Trophoblast cell (in vitro differentiated cells and primary cell): ENCODE measurements around the gene SLC6A2.

ENCODE experiments used
- DNase-seq, 2 donors: peaks; one replicate each; pipeline ENCODE4 v3.0.0-alpha.2; 2016
- H2AFZ ChIP-seq: 2 replicates; pipeline ENCODE4 v1.6.1; 2013; ENCODE audit warnings: low read length, moderate library complexity, mild to moderate bottlenecking; ENCODE audit not compliant: insufficient read depth, poor library complexity
- H2AK5ac ChIP-seq: 2 replicates; pipeline ENCODE4 v1.6.1; 2013; ENCODE audit warnings: mild to moderate bottlenecking, low read length
- H2BK120ac ChIP-seq: 2 replicates; pipeline ENCODE4 v1.6.1; 2013; ENCODE audit warnings: low read length, mild to moderate bottlenecking, moderate library complexity; ENCODE audit not compliant: insufficient read depth, poor library complexity
- H2BK12ac ChIP-seq: 2 replicates; pipeline ENCODE4 v1.6.1; 2013; ENCODE audit warnings: mild to moderate bottlenecking, low read length, moderate library complexity
- H2BK5ac ChIP-seq: 2 replicates; pipeline ENCODE4 v1.6.1; 2013; ENCODE audit warnings: low read length, low read depth, moderate library complexity, mild to moderate bottlenecking; ENCODE audit not compliant: poor library complexity
- H3K14ac ChIP-seq: 2 replicates; pipeline ENCODE4 v1.6.1; 2013; ENCODE audit warnings: mild to moderate bottlenecking, low read length
- H3K18ac ChIP-seq: 2 replicates; pipeline ENCODE4 v1.6.1; 2013; ENCODE audit warnings: mild to moderate bottlenecking, low read length
- H3K23ac ChIP-seq: 2 replicates; pipeline ENCODE4 v1.6.1; 2013; ENCODE audit warnings: low read length
- H3K27ac ChIP-seq: 2 replicates; pipeline ENCODE4 v1.5.1; 2013; ENCODE audit warnings: low read depth, mild to moderate bottlenecking, inconsistent platforms, low read length, moderate library complexity
- H3K27me3 ChIP-seq: 2 replicates; pipeline ENCODE4 v1.6.1; 2013; ENCODE audit warnings: inconsistent platforms, mild to moderate bottlenecking, low read length, moderate library complexity; ENCODE audit not compliant: insufficient read depth
- H3K36me3 ChIP-seq, 2 experiments: 1 replicate in 1 of 2; 2 replicates in 1 of 2; pipeline ENCODE4 v1.6.1; 2013; ENCODE audit warnings: low read length in 2 of 2, mild to moderate bottlenecking in 2 of 2, moderate library complexity in 1 of 2; ENCODE audit not compliant: insufficient read depth in 2 of 2, control insufficient read depth in 1 of 2
- H3K4ac ChIP-seq: 2 replicates; pipeline ENCODE4 v1.6.1; 2013; ENCODE audit warnings: low read depth, mild to moderate bottlenecking, low read length, moderate library complexity
- H3K4me1 ChIP-seq, 2 experiments: 1 replicate in 1 of 2; 2 replicates in 1 of 2; pipeline ENCODE4 v1.6.1; 2013; ENCODE audit warnings: low read length in 2 of 2, mild to moderate bottlenecking in 2 of 2, moderate library complexity in 1 of 2; ENCODE audit not compliant: insufficient read depth in 2 of 2, control insufficient read depth in 1 of 2
- H3K4me2 ChIP-seq: 2 replicates; pipeline ENCODE4 v1.6.1; 2013; ENCODE audit warnings: inconsistent platforms, mild to moderate bottlenecking, low read length, moderate library complexity
- H3K4me3 ChIP-seq: 2 replicates; pipeline ENCODE4 v1.5.1; 2013; ENCODE audit warnings: mild to moderate bottlenecking, low read depth, low read length, inconsistent platforms
- H3K79me1 ChIP-seq: one replicate; pipeline ENCODE4 v1.6.1; 2013; ENCODE audit warnings: low read length
- H3K79me2 ChIP-seq: 2 replicates; pipeline ENCODE4 v1.6.1; 2013; ENCODE audit warnings: low read length, mild to moderate bottlenecking; ENCODE audit not compliant: control insufficient read depth, insufficient read depth, poor library complexity
- H3K9ac ChIP-seq: 2 replicates; pipeline ENCODE4 v1.6.1; 2013; ENCODE audit warnings: mild to moderate bottlenecking, low read length
- H3K9me3 ChIP-seq: 2 replicates; pipeline ENCODE4 v1.6.1; 2013; ENCODE audit warnings: low read depth, mild to moderate bottlenecking, control low read depth, inconsistent platforms, low read length; ENCODE audit not compliant: insufficient read depth
- H4K12ac ChIP-seq: 2 replicates; pipeline ENCODE4 v1.6.1; 2013; ENCODE audit warnings: low read depth, mild to moderate bottlenecking, low read length, moderate library complexity
- H4K8ac ChIP-seq: 2 replicates; pipeline ENCODE4 v1.6.1; 2013; ENCODE audit warnings: low read depth, mild to moderate bottlenecking, low read length, moderate library complexity
- H4K91ac ChIP-seq: one replicate; pipeline ENCODE4 v1.6.1; 2013; ENCODE audit warnings: low read depth, mild to moderate bottlenecking, low read length, moderate library complexity
- WGBS: extraction: QIAGEN DNeasy Blood & Tissue Kit; methylation state at CpG from one replicate; pipeline ENCODE4 v1.1.7; 2013; ENCODE audit warnings: missing lambda C conversion rate; ENCODE audit not compliant: insufficient read length, insufficient coverage; ENCODE audit errors: extremely low coverage; 5-methylcytosine and 5-hydroxymethylcytosine counted together

Gene SLC6A2

DNA sequence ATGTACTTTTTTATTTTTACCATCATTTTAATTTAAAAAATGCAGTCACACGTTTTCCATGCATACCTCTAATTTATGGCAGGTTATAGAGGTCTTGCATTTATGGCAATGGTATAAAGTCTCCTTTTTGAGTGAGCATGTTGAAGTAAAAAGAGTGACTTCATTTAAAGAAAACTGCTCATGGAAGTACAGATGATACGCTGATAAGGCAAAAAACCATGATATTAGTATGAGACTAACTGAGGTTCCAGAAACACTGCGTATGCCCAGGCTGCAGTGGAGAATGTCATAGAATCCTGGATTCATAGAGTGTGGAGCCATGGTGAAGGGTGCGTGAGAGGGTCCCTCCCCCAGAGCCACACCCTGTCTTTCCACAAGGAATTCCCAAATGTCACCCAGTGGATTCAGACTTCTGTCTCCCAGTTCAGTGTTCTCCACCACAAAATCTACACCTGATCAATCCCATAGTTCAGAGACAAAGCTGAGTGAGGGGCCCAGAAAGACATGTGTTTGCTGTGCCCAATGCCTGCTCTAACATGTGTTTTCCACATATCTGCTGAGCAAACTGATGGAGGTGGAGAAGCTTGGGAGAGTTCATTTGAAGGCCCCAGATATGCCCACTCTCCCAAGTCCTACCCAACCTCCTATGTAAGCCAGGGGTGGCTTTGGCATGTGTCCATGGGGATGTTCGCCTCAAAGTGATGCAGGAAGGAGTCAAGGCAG is 69.4 kb downstream of the SLC6A2 start:
- Histone ChIP-seq H3K14ac (no peak overlapping the region), H3K23ac (no peak overlapping the region), H2BK5ac (no peak overlapping the region), H3K4me2 (no peak overlapping the region), H4K91ac (no peak overlapping the region), H3K4ac (no peak overlapping the region), H3K9me3 (no peaks in the 10 kb centered on the region), H3K27ac (no peak overlapping the region), H2BK120ac (no peak overlapping the region), H3K4me1 (no peaks in the 10 kb centered on the region), H4K8ac (no peak overlapping the region), H3K79me2 (no peaks in the 10 kb centered on the region), H3K4me3 (no peak overlapping the region), H3K18ac (no peak overlapping the region), H2BK12ac (no peak overlapping the region), H3K79me1 (no peaks in the 10 kb centered on the region), H3K36me3 (no peaks in the 10 kb centered on the region), H3K9ac (no peak overlapping the region), H2AFZ (no peak overlapping the region), H2AK5ac (no peak overlapping the region), H4K12ac (no peak overlapping the region), H3K27me3 (no peaks in the 10 kb centered on the region)
- no CpG with 5 or more reads among the region's 5 CpGs for WGBS
- no peak for DNase-seq

DNA sequence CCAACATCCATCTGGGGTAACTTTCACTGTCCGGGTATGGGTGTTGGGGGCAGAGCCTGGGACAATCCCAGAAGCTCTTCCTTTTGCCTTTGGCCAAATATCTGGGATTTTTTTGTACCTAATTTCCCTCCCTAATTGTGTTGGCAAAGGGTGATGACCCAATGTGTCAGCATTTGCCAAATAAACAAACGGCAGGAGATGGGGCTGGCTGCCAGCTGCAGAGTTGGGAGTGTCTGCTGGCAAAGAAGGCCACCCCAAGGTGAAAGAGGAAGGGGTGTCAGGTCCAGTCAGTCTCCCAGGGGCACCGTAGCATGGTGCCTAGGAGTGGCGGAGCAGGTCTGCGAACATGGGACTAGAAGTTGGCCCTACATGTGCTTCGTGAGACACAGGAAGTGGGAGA is 73.0 kb downstream of the SLC6A2 start:
- H3K27ac ChIP-seq: no peak overlapping the region
- no peak overlapping the region for H3K9ac ChIP-seq
- no peak overlapping the region for H4K12ac ChIP-seq
- no peak overlapping the region for H4K8ac ChIP-seq
- no CpG with 5 or more reads among the region's 6 CpGs for WGBS
- H2BK5ac ChIP-seq: no peak overlapping the region
- H3K4ac ChIP-seq: no peak overlapping the region
- no peak overlapping the region for H2AK5ac ChIP-seq
- H3K4me1 ChIP-seq: no peaks in the 10 kb centered on the region
- no peak overlapping the region for H3K4me2 ChIP-seq
- H3K18ac ChIP-seq: no peak overlapping the region
- no peak for DNase-seq
- no peak overlapping the region for H4K91ac ChIP-seq
- no peaks in the 10 kb centered on the region for H3K79me1 ChIP-seq
- no peak overlapping the region for H2BK12ac ChIP-seq
- H3K14ac ChIP-seq: no peak overlapping the region
- no peaks in the 10 kb centered on the region for H3K36me3 ChIP-seq
- no peak overlapping the region for H3K4me3 ChIP-seq
- no peak overlapping the region for H2AFZ ChIP-seq
- H3K23ac ChIP-seq: no peak overlapping the region
- H2BK120ac ChIP-seq: no peak overlapping the region
- H3K27me3 ChIP-seq: no peaks in the 10 kb centered on the region
- H3K9me3 ChIP-seq: no peaks in the 10 kb centered on the region
- no peaks in the 10 kb centered on the region for H3K79me2 ChIP-seq

DNA sequence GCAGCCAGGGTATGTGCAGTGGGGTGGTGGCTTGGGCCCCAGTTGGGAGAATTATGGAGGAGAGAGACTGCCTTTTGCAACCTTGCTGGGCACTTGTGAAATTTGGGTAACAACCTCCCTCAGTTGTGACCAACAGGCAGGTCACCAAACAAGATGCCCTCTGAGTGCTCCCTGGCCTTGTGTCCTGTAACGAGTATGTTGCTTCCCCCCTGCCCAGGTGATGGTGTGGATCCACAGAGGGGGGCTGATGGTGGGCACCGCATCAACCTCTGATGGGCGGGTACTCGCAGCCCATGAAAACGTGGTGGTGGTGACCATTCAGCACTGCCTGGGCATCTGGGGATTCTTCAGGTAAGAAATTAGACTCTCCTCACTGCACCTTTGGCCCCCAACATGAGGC is 74.3 kb downstream of the SLC6A2 start:
- no peak overlapping the region for H3K27ac ChIP-seq
- no peaks in the 10 kb centered on the region for H3K27me3 ChIP-seq
- H2BK120ac ChIP-seq: no peak overlapping the region
- no peak overlapping the region for H4K91ac ChIP-seq
- no peaks in the 10 kb centered on the region for H3K79me1 ChIP-seq
- H3K4ac ChIP-seq: no peak overlapping the region
- H3K36me3 ChIP-seq: no peaks in the 10 kb centered on the region
- H2AFZ ChIP-seq: no peak overlapping the region
- peaks cover under 1% of the 10 kb centered on the region for H3K9me3 ChIP-seq
- no peak for DNase-seq
- no peak overlapping the region for H3K23ac ChIP-seq
- no peak overlapping the region for H4K12ac ChIP-seq
- no peak overlapping the region for H2BK12ac ChIP-seq
- no peaks in the 10 kb centered on the region for H3K4me1 ChIP-seq
- no CpG with 5 or more reads among the region's 5 CpGs for WGBS
- no peak overlapping the region for H3K9ac ChIP-seq
- H3K18ac ChIP-seq: no peak overlapping the region
- no peak overlapping the region for H2BK5ac ChIP-seq
- no peak overlapping the region for H3K4me2 ChIP-seq
- no peak overlapping the region for H3K14ac ChIP-seq
- no peaks in the 10 kb centered on the region for H3K79me2 ChIP-seq
- H4K8ac ChIP-seq: no peak overlapping the region
- H3K4me3 ChIP-seq: no peak overlapping the region
- H2AK5ac ChIP-seq: no peak overlapping the region

- DNase-seq: no peak
- no peak overlapping the region for H4K8ac ChIP-seq
- H3K23ac ChIP-seq: no peak overlapping the region
- H4K12ac ChIP-seq: no peak overlapping the region
- no peak overlapping the region for H3K18ac ChIP-seq
- no peak overlapping the region for H3K4ac ChIP-seq
- H3K27ac ChIP-seq: no peak overlapping the region
- no peaks in the 10 kb centered on the region for H3K36me3 ChIP-seq
- H3K4me3 ChIP-seq: no peak overlapping the region
- no peak overlapping the region for H3K14ac ChIP-seq
- no peaks in the 10 kb centered on the region for H3K27me3 ChIP-seq
- H3K9ac ChIP-seq: no peak overlapping the region
- no peak overlapping the region for H2AK5ac ChIP-seq
- peaks cover 3% of the 10 kb centered on the region for H3K9me3 ChIP-seq
- no peaks in the 10 kb centered on the region for H3K79me2 ChIP-seq
- no peaks in the 10 kb centered on the region for H3K4me1 ChIP-seq
- no peak overlapping the region for H4K91ac ChIP-seq
- H2BK12ac ChIP-seq: no peak overlapping the region
- H2BK5ac ChIP-seq: no peak overlapping the region
- H3K4me2 ChIP-seq: no peak overlapping the region
- H2AFZ ChIP-seq: no peak overlapping the region
- no peaks in the 10 kb centered on the region for H3K79me1 ChIP-seq
- H2BK120ac ChIP-seq: no peak overlapping the region
- WGBS: no CpG with 5 or more reads among the region's 2 CpGs
These were observed 76.7 kb downstream of the SLC6A2 start for GRCh38 chr16:55732496-55732895.
